Lower leg skin (tissue), 3 donors: ENCODE results near the gene WDR18.

Experiments
- CTCF ChIP-seq, 3 donors: fragments of 450-650 bp; IDR thresholded peaks; one replicate each; pipeline ENCODE4 v1.5.1; 2016; ENCODE audit warnings: antibody characterized with exemption in 3 of 3, mild to moderate bottlenecking in 3 of 3, moderate library complexity in 2 of 3
- POLR2A ChIP-seq, 2 donors: fragments of 450-650 bp; IDR thresholded peaks; one replicate each; pipeline ENCODE4 v1.6.1; 2016 to 2017; ENCODE audit warnings: antibody characterized with exemption in 2 of 2, mild to moderate bottlenecking in 1 of 2, moderate library complexity in 1 of 2

- TF ChIP-seq CTCF (IDR thresholded peaks at IDR 0.05) (no peak), POLR2A (IDR thresholded peaks at IDR 0.05) (no peak)
Observed at GRCh38 chr19:995051-995827, 11.1 kb downstream of the WDR18 start.
